ENCODE data around the gene TMEM240. TPM values are rescaled to one million over a fixed set of nuclear protein-coding genes. Genes with fewer than 3 reads are reported as not detected.
"Not testable (repeated sequence)": the region's sequence is repeated elsewhere in the genome, so short reads cannot be mapped to it uniquely, and the experiment has no call there.

The TMEM240 gene
- total RNA-seq, 1 experiment from 2014 or later, result 1.2 TPM

DNA sequence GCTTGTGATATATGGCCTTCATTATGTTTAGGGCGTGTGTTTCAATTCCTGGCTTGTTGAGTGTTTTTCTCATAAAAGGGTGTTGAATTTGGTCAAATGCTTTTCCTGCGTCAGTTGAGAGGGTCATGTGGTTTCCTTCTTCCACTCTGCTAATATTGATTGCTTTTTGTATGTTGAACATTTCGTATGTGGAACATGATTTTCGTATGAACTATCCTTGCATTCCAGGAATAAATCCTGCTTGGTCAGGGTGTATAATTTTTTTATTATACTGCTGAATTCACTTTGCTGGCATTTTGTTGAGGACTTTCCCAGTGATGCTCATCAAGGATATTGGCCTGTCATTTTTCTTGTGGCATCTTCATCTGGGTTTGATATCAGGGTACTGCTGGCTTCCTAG lies 33.1 kb downstream of the TMEM240 start:
- peaks cover 27% of the 10 kb centered on the region for H3K36me3 Mint-ChIP-seq (ENCODE audit: insufficient read depth, unreplicated experiment)
- H3K9me3 Mint-ChIP-seq (ENCODE audit: unreplicated experiment), result no peaks in the 10 kb centered on the region
- POLR2A ChIA-PET, result no interaction called here

DNA sequence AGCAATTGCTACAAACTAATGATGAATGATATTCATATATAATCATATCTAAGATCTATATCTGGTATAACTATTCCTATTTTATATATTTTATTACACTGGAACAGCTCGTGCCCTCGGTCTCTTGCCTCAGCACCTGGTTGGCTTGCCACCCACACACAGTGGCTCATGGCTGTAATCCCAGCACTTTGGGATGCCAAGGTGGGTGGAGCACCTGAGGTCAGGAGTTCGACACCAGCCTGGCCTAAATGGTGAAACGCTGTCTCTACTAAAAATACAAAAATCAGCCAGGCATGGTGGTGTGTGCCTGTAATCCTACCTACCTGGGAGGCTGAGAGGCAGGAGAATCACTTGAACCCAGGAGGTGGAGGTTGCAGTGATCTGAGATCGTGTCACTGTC lies 34.6 kb downstream of the TMEM240 start:
- not testable (repeated sequence) for H3K4me1 Mint-ChIP-seq (ENCODE audit: low read depth, unreplicated experiment); DNase-seq; H3K4me3 ChIP-seq (ENCODE audit: low read depth, low read length); H3K27me3 Mint-ChIP-seq (ENCODE audit: insufficient read depth, unreplicated experiment); H3K9me3 ChIP-seq; H3K9me3 Mint-ChIP-seq (ENCODE audit: unreplicated experiment); H3K36me3 ChIP-seq (ENCODE audit: control insufficient read depth, insufficient read depth, low read length); H3K4me1 ChIP-seq; BruUV-seq (replicated peaks); H3K27me3 ChIP-seq (replicated peaks; ENCODE audit: control insufficient read depth, insufficient read depth, low read length)
- intact Hi-C loops (cut with micrococcal nuclease; ENCODE audit: unreplicated experiment), result loop anchor here (10.0 kb wide), 1 partner anchor 161 kb away; the partner anchor contains the start of gene DVL1
- peak overlapping the region; percentile 88 for H3K27ac Mint-ChIP-seq (ENCODE audit: unreplicated experiment)
- CTCF ChIA-PET, result interaction anchor here (0.6 to 1.2 kb wide), 4 partner anchors 85 to 275 kb away, joined by 3 to 4 read pairs (median 4); no protein-coding TSS in a partner anchor
- peaks cover 14% of the 10 kb centered on the region for H3K36me3 Mint-ChIP-seq (ENCODE audit: insufficient read depth, unreplicated experiment)
- H3K4me3 Mint-ChIP-seq (ENCODE audit: unreplicated experiment), result peak overlapping the region; percentile 87
- POLR2A ChIA-PET, result interaction anchor here (0.6 kb wide), 2 partner anchors 64 to 214 kb away, joined by 3 read pairs; no protein-coding TSS in a partner anchor

More for the DNA sequence above, 33.1 kb downstream of the TMEM240 start:
- Histone ChIP-seq H3K4me3 (ENCODE audit: low read depth, low read length) (no peak overlapping the region), H3K27me3 (replicated peaks; ENCODE audit: control insufficient read depth, insufficient read depth, low read length) (no peaks in the 10 kb centered on the region), H3K36me3 (ENCODE audit: control insufficient read depth, insufficient read depth, low read length) (no peaks in the 10 kb centered on the region), H3K9me3 (no peaks in the 10 kb centered on the region), H3K4me1 (no peaks in the 10 kb centered on the region)
- no peak overlapping the region for H3K4me3 Mint-ChIP-seq (ENCODE audit: unreplicated experiment)
- intact Hi-C loops (cut with micrococcal nuclease; ENCODE audit: unreplicated experiment), result loop anchor here (10.0 kb wide), 1 partner anchor 163 kb away; the partner anchor contains the start of gene DVL1
- H3K27ac Mint-ChIP-seq (ENCODE audit: unreplicated experiment), result no peak overlapping the region
- BruUV-seq (replicated peaks), result no TSS peak
- TF ChIP-seq, protein P1, sequence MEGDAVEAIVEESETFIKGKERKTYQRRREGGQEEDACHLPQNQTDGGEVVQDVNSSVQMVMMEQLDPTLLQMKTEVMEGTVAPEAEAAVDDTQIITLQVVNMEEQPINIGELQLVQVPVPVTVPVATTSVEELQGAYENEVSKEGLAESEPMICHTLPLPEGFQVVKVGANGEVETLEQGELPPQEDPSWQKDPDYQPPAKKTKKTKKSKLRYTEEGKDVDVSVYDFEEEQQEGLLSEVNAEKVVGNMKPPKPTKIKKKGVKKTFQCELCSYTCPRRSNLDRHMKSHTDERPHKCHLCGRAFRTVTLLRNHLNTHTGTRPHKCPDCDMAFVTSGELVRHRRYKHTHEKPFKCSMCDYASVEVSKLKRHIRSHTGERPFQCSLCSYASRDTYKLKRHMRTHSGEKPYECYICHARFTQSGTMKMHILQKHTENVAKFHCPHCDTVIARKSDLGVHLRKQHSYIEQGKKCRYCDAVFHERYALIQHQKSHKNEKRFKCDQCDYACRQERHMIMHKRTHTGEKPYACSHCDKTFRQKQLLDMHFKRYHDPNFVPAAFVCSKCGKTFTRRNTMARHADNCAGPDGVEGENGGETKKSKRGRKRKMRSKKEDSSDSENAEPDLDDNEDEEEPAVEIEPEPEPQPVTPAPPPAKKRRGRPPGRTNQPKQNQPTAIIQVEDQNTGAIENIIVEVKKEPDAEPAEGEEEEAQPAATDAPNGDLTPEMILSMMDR (IDR thresholded peaks at IDR 0.05; ENCODE audit: insufficient read depth in 1 of 2, low read depth in 1 of 2, low read length in 1 of 2, severe bottlenecking in 1 of 2, unreplicated experiment in 1 of 2), result no peak
- no peaks in the 10 kb centered on the region for H3K27me3 Mint-ChIP-seq (ENCODE audit: insufficient read depth, unreplicated experiment)
- CTCF ChIA-PET, result interaction anchor here (0.6 kb wide), 1 partner anchor 66 kb away, joined by 3 read pairs; no protein-coding TSS in a partner anchor
- H3K4me1 Mint-ChIP-seq (ENCODE audit: low read depth, unreplicated experiment), result no peaks in the 10 kb centered on the region
- DNase-seq, result no peak

DNA sequence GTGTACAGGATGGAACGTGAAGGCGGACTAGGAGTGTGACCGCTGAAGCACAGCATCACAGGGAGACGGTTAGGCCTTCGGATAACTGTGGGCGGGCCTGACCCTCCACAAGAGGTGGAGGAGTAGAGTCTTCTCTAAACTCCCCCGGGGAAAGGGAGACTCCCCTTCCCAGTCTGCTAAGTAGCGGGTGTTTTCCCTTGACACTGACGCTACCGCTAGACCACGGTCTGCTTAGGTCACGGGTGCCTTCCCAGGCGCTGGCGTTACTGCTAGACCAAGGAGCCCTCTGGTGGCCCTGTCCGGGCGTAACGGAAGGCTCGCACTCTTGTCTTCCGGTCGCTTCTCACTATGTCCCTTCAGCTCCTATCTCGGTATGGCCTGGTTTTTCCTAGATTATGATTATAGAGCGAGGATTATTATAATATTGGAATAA lies 35.0 kb downstream of the TMEM240 start:
- H3K4me3 ChIP-seq (ENCODE audit: low read depth, low read length), result peak overlapping the region; percentile 25
- H3K36me3 ChIP-seq (ENCODE audit: control insufficient read depth, insufficient read depth, low read length); H3K4me1 ChIP-seq; H3K27me3 Mint-ChIP-seq (ENCODE audit: insufficient read depth, unreplicated experiment); H3K4me1 Mint-ChIP-seq (ENCODE audit: low read depth, unreplicated experiment); H3K27me3 ChIP-seq (replicated peaks; ENCODE audit: control insufficient read depth, insufficient read depth, low read length); H3K9me3 ChIP-seq; H3K9me3 Mint-ChIP-seq (ENCODE audit: unreplicated experiment): not testable (repeated sequence)
- Mint-ChIP-seq H3K36me3 (ENCODE audit: insufficient read depth, unreplicated experiment) (peaks cover 13% of the 10 kb centered on the region), H3K27ac (ENCODE audit: unreplicated experiment) (peak overlapping the region; percentile 88), H3K4me3 (ENCODE audit: unreplicated experiment) (peak overlapping the region; percentile 87)
- intact Hi-C loops (cut with micrococcal nuclease; ENCODE audit: unreplicated experiment), result loop anchor here (10.0 kb wide), 1 partner anchor 161 kb away; the partner anchor contains the start of gene DVL1
- TSS peak; percentile 84 for BruUV-seq (replicated peaks)
- TF ChIP-seq, protein P1 (IDR thresholded peaks at IDR 0.05; ENCODE audit: insufficient read depth in 1 of 2, low read depth in 1 of 2, low read length in 1 of 2, severe bottlenecking in 1 of 2, unreplicated experiment in 1 of 2), result peak in 1 of 2 experiments; percentile 15
- ChIA-PET CTCF (interaction anchor here (0.6 to 1.2 kb wide), 4 partner anchors 85 to 274 kb away, joined by 3 to 4 read pairs (median 4); no protein-coding TSS in a partner anchor), POLR2A (interaction anchor here (0.6 to 1.0 kb wide), 3 partner anchors 64 to 213 kb away, joined by 3 to 6 read pairs (median 3); partner anchors contain the start of gene CCNL2)
- DNase-seq, result peak; percentile 59

Data from Caco-2 (cell line).